ENCODE results near the gene DEF6.

GRCh38 chr6:35359346-35359743, 61.7 kb downstream of the DEF6 start:
- TF ChIP-seq POLR2A (IDR thresholded peaks at IDR 0.05) (no peak), CTCF (IDR thresholded peaks at IDR 0.05) (no peak), POLR2AphosphoS5 (IDR thresholded peaks at IDR 0.05) (no peak)
